HG03108 (cell line): Measurements from ENCODE around the gene PTK6.
"Not testable (repeated sequence)": the region's sequence is repeated elsewhere in the genome, so short reads cannot be mapped to it uniquely, and the experiment has no call there.

Experiments used
- ATAC-seq: cut with Tn5 transposase; IDR thresholded peaks from one replicate; pipeline ENCODE4 v1.9.1; 2021; ENCODE audit warnings: moderate library complexity; ENCODE audit not compliant: unreplicated experiment

Gene PTK6

GRCh38 chr20:63482021-63482587 lies 55.1 kb downstream of the PTK6 start:
- no peak for ATAC-seq

GRCh38 chr20:63481503-63481902 lies 55.7 kb downstream of the PTK6 start:
- no peak for ATAC-seq

GRCh38 chr20:63479695-63480419 lies 57.3 kb downstream of the PTK6 start:
- ATAC-seq = not testable (repeated sequence)

GRCh38 chr20:63478346-63479302 lies 58.6 kb downstream of the PTK6 start:
- no peak for ATAC-seq
